NCI-H1694 (cell line): ENCODE results near the gene RRBP1.

ENCODE experiments used
- DNase-seq: peaks from one replicate; lab custom pipeline; 2025; lab: John Stamatoyannopoulos, UW

The RRBP1 gene

DNA sequence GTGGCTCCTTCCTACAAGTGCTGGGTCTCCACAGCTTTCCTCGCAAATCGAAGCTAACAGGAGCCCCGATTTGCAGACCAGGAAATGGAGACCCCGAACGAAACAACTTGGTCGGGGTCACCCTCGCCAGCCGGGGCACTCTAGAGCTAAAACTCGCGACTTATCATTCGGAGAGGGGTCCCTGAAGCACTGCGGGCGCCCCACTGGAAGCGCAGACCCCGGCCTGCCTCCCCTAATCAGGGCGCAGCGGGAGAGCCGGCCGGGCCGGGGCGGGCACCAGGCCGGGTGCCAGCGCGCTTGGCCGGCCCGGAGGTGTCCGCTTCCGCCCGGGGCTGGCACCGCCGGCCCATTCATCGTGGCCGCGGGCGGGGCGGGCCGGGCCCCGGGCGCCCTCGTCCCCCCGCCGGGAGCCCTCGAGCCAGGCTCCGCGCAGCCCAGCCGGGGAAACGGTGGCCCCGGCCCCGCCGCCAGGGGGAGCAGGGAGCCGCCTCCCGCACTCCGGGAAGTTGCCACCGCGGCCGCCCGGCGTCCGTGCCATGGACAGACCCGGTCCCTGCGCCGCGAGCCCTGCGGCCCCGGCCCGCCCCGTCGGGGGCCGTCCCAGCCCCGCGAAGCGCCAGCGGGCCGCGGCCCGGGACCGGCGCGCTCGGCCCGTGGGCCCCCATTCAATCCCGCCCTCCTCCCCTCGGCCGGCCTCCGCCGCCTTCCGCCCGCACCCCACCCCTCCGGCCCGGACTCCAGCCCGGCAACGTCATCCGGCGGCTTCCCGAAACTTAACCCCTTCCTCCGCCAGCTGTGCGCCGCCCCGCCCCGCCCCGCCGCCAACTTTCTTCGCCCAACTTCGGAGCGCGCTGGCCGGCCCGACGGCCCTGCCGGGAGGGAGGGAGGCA, 961 bp downstream of the RRBP1 start:
- no peak for DNase-seq

DNA sequence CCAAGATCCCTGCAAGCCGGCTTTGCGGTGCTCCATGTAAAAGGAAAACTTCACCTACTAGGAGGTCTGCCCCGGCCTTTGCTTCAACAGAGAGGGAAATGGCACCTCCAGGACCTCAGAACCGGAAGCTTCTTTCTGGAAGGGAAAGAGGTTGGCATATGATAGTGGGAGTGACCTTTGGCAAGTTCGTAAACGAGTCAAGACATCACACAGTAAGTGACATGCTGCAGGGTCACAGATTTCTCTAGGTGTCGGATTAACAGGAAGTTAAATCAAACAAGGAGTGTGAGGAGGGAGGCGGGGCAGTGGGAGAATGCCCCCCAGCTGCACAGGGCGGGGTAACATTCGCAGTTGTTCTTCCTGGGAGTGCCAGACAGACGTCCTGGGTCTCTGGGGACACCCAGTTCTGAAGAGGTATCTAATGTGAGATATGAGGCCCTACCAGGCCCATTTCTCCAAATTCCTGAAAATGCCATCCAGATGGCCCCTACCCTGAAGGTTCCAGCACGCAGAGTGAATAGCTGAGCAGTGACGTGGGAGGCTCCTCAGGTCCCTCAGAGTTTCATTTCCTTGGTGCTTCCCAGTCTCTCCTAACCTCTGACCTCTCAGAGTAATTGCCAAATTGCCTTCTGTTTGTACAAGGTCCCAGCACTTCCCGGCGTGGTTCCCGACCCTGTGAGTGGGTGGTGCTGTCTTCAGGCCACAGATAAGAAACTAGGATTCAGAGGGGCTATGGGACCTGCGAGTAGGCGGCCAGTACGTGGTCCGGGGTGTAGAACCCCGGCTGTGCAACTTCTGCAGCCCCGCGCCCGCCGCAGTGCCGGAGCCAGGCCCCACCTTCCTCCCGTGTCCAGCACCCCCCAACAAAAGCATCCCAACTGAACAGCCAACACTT, 1.9 kb downstream of the RRBP1 start:
- DNase-seq = no peak

DNA sequence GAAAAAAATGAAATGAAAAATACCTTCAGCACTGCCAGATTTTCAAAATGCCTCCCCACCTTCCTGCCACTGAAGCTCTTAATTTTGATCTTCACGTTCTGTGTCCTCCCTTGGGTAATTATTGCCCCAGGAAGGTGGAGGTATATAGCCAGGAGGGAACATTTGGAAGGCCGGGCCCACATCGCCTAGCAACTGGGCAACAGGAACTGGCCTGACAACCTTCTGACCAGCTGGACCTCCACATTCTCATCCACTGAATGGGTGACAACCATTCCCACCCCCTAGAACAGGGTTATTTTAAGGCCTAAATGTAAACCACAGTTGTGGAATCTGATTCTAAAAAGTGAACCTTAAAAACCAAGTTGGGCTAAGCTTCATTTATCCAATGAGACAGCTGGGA, 3.2 kb downstream of the RRBP1 start:
- DNase-seq = no peak

DNA sequence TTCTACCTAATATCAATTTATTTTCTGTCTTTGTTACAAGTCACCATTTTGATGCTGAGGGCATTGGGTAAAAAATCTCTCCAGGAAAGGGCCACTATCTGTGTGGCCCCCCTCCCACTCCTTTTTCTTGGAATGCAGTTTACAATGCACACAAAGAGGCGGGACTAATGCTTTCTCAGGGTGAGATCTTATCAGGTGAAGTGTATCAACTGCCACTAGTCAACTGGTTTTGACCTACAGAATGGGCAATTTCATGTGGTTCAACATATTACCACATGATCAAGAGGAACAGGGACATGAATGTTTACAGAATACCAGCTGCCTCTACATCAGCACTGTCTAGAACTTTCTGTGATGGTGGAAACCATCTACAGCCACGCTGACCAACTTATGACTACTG, 3.7 kb downstream of the RRBP1 start:
- DNase-seq = no peak

DNA sequence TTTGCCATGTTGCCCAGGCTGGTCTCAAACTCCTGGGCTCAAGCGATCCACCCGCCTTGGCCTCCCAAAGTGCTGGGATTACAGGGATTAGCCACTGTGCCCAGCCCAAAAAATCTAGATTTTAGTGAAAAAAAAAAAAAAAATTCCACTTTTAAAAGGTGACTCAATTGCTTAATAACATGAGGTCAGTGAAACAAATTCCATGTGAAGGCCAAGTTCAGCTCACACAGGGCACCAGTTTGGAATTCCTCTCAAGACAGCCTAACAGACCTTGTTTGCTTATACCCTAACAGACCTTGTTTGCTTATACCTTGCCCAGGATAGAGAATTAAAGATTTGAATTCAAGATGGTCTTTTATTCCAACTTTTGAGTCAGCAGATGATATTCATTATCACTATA, 5.1 kb downstream of the RRBP1 start:
- DNase-seq = no peak

DNA sequence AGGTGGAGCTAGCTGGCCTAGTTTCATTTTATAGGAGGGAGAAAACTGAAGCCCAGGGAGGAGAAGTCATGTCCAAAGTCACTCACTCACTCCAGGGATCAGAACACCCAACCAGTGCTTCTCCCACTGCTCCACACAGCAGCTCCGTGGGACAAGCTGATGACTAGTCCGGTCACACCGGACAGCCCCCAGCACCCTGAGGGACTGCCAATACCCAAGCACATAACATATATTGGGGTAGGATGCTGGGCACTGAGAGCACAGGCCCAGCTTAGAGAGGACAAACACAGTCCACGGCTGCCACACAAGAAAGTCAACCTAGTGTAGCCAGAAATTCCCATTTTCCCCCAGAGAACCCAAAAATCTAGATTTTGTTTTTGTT, 5.7 kb downstream of the RRBP1 start:
- DNase-seq = no peak

DNA sequence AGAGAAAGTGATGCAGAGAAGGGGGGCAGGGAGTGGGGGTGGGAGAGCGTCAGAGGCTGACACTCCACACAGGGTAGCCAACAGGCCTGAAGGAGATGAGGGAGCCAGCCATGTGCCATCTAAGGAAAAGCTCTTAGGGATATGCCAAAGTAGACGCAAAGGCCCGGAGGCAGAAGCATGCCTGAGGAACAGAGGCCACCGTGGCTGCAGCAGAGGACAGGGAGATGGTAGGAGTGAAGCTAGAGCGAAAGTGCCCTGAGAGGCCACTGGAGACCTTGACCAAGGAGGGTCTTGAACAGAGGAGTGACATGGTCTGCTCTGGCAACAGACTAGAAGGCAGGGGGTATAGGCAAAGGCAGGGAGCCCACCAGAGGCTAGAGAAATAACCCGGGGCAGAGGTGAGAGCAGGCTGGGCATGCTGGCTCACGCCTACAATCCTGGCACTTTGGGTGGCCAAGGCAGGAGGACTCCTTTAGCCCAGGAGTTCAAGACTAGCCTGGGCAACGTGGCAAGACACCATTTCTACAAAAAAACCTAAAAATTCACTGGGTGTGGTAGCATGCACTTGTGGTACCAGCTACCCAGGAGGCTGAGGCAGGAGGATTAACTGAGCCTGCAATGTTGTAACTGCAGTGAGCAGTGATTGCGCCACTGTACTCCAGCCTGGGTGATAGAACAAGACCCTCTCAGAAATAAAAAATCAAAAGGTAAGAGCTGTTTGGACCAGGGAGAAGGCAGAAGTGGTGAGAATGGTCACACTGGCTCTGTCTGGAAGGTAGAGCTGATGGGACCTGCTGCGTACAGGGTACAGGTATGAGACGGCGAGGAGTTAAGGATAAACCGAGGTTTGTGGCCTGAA, 6.3 kb downstream of the RRBP1 start:
- no peak for DNase-seq

DNA sequence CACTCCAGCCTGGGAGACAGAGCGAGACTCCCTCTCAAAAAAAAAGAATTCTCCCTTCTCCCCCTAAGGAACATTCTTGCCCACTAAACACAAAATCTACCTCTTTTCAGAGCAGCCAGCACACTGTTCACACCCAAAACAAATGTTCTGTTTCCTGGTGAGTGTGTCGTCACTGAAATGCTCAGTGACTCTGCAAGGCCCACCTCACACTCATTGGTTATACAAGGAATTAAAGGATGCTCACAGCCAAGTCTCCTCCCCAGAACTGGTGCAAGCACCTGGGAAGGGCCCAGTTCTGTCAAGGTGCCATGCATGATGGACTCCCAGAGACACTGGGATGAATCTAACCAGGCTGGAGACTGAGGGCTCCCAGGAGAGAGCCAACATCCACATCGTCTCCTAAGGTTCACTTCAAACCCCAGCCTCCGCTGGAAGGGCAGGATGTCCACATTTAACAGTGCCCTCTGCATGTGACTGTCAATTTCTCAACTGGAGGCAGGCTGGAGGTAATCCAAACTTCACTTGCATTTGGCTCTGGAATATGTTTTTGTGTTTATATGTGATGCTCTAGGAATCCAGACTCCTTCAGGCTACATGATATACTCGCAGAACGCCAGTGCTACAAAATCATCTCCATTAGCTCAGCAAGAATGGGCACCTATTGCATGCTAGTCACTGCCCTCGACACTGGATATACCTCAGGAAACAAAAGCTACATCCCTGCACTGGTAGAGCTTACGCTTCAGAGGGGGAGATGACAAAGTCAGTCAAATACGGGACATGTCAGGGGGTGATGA, 7.1 kb downstream of the RRBP1 start:
- DNase-seq = no peak

DNA sequence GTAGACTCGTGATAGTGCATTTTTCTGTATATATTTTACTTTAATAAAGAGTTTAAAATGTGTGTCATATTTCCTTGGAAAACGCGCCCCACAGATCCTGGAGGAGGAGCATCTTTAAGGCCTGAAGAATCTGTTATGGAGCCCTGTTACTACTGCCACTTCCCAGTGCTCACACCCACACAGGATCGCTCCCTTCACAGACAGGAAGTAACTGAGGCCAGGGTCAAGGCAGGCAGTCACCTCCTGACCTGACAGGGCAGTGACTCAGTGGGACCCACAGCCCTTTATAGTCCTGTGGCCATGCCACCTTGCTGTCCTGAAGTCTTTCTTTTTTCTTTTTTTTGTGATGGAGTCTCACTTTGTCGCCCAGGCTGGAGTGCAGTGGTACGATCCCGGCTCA, 9.0 kb downstream of the RRBP1 start:
- no peak for DNase-seq

DNA sequence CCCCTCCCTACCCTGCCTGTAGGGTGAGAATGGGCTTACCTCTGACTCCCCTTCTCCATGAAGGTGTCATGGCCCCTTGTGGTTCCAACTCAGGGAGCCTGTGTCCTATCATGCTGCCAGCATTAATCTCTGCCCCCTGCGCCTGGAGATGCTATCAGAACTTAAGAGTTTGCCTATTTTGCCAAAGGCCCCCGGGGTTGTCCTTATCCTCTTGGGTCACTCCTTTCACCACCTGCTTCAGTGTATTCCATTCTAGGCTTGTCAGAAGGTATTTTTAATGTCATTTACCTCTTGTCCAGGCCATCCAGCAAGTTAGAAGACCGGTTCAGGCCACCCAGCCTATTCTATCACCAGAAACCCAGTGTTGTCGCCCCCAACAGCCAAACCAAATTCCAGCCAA, 10.5 kb downstream of the RRBP1 start:
- DNase-seq = no peak

DNA sequence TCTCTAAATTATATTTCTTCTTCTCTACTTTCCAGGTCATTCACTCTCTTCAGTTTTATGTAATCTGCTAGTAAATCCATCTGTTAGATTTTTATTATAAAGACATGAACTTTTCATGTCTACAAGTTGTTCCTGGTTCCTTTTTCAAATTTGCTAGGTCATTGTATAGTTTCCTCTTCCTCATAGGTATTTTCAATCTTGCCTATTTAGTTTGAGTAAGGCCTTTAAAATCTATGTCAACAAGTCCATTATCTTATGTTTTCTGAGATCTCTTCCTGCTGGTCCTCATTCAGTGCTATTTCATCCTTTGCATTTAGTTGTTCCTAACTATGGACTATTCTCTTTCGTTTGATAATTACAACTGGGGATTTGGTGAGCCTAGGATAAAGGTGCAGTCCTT, 11.0 kb downstream of the RRBP1 start:
- DNase-seq = no peak

DNA sequence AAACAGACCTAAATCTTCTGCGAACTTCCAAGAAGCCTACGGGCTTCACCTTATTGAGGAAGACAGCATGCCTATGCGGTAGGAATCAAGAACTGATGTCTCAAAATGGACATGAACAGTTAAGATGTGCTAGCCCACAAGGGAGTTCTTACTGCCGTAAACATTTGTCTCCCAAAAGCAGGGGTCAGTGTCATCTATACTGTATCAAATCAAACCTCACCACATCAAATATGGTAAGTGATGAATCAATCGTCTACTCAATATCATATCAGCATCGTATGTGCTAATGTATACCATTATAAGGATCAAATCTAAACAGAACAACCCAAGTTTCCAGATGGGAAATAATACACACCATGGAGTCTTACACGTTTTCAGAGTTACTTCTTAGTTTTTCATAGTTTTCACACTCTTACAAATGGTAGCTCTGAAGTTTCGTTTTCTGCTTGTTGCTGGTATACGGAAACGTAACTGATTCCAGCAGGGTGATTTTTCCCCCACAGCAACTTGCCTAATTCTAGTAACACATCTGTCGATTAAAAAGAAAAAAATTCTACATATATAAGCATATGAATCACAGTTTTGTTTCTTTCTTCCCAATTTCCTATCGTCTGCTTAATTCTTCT, 12.6 kb downstream of the RRBP1 start:
- DNase-seq = no peak

DNA sequence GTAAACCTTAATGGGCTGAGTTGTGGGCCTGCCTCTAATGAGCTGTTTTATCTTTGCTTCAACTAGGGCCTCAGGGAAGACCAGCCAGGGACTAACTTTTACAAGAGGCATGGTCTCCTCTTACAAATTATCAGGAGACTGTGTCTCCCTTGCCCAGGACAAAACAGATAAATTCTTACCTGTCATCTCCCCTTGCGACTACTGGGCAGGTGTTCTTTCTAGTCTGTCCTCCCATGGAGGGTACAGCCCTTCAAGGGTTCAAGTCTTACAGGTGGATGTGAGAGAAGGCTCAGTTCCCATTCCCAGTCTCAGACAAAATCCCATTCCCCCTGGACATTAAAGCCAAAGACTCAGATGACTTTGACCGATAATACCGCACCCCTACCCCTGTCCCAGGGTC, 13.6 kb downstream of the RRBP1 start:
- DNase-seq = no peak

DNA sequence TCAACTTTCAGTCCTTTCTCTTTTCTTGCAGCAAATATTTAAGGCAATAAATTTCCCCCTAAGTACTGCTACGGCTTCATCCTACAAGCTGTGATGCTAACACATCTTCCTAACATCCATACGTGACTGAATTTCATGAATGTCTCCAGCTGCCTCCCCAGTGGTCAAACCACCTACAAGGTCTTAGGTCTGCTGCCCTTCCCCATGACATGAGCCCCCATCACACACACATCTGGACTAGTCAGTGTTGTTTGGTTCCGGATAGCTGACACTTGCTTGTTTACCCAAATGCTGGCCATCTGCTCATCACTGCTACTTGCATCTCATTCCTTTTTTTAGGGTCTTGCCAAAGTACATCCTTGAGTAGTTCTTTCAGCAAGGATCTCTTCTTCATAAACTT, 14.6 kb downstream of the RRBP1 start:
- DNase-seq = no peak

DNA sequence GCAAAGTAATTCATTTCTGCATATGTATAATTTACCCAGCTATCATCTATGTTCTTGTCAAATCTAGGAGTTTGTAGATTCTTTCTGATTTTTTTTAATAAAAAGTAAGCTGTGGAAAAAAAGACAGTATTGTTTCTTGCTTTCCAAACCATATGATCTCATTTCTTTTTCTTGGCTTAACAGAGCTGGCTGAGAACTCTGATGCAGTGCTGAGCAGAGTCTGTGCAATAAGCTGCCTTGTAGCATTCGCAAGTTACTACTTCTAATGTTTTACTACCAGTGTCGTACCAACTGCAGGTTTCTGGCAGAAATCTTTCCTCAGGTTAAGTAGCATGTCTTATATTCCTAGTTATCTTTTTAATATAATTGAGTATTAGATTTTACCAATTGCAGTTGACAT, 15.6 kb downstream of the RRBP1 start:
- DNase-seq = no peak

DNA sequence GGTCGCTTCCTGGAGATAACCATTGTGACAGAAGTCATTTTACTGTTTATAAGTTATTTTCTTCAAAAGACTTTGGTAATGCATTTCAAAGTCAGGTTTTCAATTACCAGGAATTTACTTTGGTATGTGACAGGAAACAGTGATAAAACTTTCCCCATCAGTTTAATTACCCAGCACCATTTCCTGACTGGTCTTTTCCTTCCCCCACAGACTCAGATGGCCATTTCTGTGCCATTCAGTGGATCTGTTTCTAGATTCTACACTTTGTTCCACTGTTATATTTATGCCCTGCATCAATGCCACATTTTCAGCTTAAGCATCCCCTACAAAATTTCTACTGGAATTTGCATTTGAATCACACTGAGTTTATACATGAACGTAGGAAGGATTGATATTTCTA, 16.3 kb downstream of the RRBP1 start:
- DNase-seq = no peak

DNA sequence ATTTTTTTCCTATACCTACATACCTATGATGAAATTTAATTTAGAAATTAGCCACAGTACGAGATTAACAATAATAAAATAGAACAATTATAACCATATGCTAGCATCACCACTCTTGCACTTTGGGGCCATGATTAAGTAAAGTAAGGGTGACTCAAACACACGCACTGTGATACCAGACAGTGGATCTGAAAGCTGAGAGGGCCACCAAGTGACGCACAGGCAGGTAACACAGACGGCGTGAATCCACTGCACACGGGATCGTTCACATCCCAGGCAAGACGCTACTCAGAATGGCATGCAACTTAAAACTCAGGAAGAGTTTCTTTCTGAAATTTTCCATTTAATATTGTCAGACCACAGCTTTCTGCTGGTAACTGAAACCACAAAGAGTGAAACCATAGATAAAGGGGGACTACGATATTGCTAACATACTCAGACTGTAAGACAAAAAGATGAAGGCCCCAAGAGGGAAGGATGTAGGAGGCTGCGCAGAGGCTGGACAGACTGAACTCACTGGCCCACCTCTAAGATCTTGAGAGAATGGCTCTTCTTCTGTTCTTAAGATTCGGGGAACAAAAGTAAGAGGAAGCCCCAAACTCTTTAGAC, 17.9 kb downstream of the RRBP1 start:
- no peak for DNase-seq

DNA sequence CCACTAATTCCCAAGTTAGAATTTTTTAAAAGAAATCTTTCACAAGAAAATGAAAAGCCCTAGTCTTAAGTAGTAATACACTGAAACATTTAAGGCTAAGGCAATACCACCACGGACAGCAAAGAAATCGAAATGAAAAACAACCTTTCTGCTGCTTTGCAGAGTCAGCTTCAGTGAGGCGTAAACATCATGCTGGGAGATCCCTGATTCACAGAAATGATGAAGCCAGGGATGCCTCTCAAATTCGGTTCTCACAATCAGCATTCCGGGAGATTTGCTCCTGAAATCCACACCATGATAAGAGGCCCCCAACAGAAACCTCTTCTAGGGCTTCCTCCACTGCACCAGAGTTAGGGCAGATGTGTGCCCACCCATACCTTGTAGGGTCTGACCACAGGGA, 18.6 kb downstream of the RRBP1 start:
- no peak for DNase-seq

DNA sequence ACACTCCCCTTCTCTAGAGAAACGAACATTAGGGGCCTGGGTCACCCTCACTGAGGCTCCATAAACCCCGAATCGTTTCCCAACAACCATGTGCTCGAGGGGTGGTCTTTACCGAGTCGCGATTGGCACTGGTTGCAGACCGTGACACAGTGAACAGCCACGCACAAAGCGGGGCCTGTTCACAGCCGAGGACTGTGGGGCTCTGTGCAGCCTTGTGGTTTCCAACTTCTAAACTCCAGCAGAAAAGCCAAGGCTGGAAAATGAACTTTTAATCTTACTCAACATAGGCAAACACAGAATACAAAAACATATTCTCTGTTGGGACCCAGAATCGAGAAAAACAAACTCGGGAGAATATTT, 19.0 kb downstream of the RRBP1 start:
- no peak for DNase-seq

DNA sequence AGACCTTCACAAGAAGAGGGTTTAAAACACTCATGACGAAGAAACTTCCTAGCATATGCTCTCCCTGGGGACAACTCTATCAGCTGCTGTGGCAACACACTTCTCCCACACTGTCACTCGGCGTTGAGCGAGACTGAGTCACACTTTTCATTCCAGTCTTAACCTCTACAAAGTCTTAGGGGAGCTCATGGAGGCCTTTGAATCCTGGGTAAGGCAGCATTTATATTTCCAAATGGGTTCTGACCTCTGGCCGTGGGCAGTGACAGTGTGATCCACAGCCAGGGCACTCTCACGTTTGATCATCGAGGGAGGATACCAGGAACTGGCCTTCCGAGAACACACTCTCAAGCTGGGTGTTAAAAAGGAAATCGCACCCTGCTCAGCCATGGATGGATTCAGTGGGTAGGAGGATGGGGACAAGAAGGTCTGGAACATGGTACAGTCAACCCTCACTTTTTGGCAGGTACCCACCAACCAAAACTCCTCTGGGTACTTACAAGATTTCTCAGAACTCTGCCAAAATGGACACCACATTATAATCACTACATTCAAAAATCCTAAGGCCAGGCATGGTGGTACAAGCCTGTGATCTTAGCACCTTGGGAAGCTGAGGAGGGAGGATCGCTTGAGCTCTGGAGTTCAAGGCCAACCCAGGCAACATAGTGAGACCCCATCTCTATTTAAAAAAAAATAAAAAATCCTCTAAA, 19.6 kb downstream of the RRBP1 start:
- DNase-seq = no peak
